ENCODE results near the gene C11orf42. TPM values are rescaled to one million over a fixed set of nuclear protein-coding genes. Genes with fewer than 3 reads are reported as not detected.

C11orf42 gene
- total RNA-seq, 1 experiment from 2014 or later = not detected

DNA sequence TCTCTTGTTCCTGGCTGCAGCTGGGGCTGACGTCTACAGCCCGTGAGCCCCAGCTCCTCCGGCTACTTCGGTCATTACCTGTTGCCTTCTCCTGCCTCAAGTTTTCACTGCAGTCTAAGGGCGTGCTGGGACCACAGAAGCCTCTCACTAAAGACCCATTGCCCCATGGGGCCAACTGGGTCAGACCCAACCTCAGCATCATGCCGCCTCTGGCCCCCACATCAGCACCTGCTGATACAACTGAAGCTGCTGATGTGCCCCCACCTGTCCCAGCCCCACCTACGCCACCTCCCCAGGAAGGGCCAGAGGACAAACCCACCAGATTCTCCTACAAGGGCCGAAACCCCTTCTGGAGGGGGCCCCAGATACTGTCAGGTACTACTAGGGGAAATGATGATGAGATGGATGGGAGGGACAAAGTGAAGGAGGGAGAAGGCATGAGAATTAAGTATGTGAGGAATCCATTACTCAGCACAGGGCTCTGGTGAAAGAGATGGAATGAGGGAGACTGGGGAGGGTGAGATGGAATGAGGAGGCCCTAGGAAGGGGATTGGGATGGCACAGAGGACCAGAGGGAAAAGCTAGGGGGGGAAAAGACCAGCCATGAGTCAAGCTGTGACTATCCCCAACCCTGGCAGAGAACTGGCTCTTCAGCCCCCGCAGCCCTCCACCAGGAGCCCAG, 5.1 kb downstream of the C11orf42 start:
- H3K36me3 ChIP-seq (ENCODE audit: insufficient read depth, low read length) = peaks cover 15% of the 10 kb centered on the region

DNA sequence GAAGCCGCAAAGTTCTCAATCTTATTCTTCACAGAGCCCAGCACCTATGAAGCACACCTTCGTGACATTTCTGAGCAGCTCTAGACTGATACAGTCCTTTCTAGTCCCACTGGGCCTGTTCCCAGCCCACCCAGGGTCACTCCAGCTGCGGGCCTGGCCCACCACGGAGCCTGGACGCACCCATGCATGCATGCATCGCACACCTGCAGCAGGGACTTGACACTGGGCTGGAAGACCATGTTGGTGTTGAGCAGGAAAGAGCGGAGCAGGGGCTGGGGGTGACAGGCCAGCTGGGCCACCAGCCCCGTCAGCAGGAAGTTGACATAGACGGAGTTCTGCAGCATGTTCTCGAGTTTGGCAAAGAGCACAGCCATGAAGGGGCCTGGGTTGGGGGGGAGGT, 9.2 kb downstream of the C11orf42 start:
- H3K27me3 ChIP-seq (ENCODE audit: low read length) = no peaks in the 10 kb centered on the region
- no peak overlapping the region for H3K4me3 ChIP-seq (ENCODE audit: low read length)
- H3K9me3 ChIP-seq (ENCODE audit: low read length) = no peaks in the 10 kb centered on the region
- H3K9ac ChIP-seq (ENCODE audit: low read length) = no peak overlapping the region
- no peaks in the 10 kb centered on the region for H3K4me1 ChIP-seq (ENCODE audit: low read length)
- no peaks in the 10 kb centered on the region for H3K9me2 ChIP-seq (replicated peaks; ENCODE audit: insufficient read depth, low read length)
- H3K4me2 ChIP-seq (ENCODE audit: low read depth, low read length, poor library complexity, severe bottlenecking) = no peak overlapping the region
- H3K79me2 ChIP-seq (ENCODE audit: low read length) = no peaks in the 10 kb centered on the region
- DNase-seq = no peak
- H3K36me3 ChIP-seq (ENCODE audit: insufficient read depth, low read length) = peaks cover 12% of the 10 kb centered on the region
- peaks cover 5% of the 10 kb centered on the region; the same call in 1 of the 2 replicates for H4K20me1 ChIP-seq (ENCODE audit: insufficient read depth, low read depth, low read length)
- H2AFZ ChIP-seq (ENCODE audit: low read length) = no peak overlapping the region
- H3K27ac ChIP-seq (ENCODE audit: low read length) = no peak overlapping the region

More for the DNA sequence above, 5.1 kb downstream of the C11orf42 start:
- Histone ChIP-seq H3K9me2 (replicated peaks; ENCODE audit: insufficient read depth, low read length) (no peaks in the 10 kb centered on the region), H3K4me1 (ENCODE audit: low read length) (no peaks in the 10 kb centered on the region), H3K79me2 (ENCODE audit: low read length) (no peaks in the 10 kb centered on the region), H3K9ac (ENCODE audit: low read length) (no peak overlapping the region), H3K27ac (ENCODE audit: low read length) (no peak overlapping the region), H3K9me3 (ENCODE audit: low read length) (no peaks in the 10 kb centered on the region), H3K4me2 (ENCODE audit: low read depth, low read length, poor library complexity, severe bottlenecking) (no peak overlapping the region), H3K27me3 (ENCODE audit: low read length) (no peaks in the 10 kb centered on the region), H3K4me3 (ENCODE audit: low read length) (no peak overlapping the region), H4K20me1 (ENCODE audit: insufficient read depth, low read depth, low read length) (0 out of 2 replicates have a peak, but pooled peaks cover 3% of the 10 kb centered on the region), H2AFZ (ENCODE audit: low read length) (no peak overlapping the region)
- DNase-seq = no peak

DNA sequence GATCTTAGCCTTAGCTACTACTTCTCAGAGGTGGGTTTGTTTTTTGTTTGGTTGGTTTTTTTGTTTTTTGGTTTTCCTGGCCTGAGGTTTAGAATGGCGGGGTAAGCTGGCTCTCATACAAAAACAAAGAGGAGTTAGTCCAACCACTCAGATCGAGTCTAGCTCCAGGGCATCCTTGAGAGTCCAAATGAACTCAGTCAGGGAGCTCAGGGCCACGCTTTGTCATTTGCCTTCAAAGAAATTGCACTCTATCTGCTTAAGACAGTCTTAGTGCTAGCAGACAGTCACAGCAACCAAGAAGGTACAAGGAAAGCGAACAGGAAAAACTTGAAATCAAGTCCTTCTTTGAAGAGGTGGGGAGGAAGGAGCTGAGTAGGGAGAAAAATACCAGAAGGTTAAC, 11.1 kb downstream of the C11orf42 start:
- Histone ChIP-seq H3K27me3 (ENCODE audit: low read length) (no peaks in the 10 kb centered on the region), H4K20me1 (ENCODE audit: insufficient read depth, low read depth, low read length) (peaks cover 7% of the 10 kb centered on the region; the same call in 1 of the 2 replicates), H3K79me2 (ENCODE audit: low read length) (peaks cover 5% of the 10 kb centered on the region; the same call in 1 of the 2 replicates), H3K4me2 (ENCODE audit: low read depth, low read length, poor library complexity, severe bottlenecking) (no peak overlapping the region), H3K9me2 (replicated peaks; ENCODE audit: insufficient read depth, low read length) (no peaks in the 10 kb centered on the region), H3K9me3 (ENCODE audit: low read length) (no peaks in the 10 kb centered on the region), H3K36me3 (ENCODE audit: insufficient read depth, low read length) (peaks cover 17% of the 10 kb centered on the region), H3K4me3 (ENCODE audit: low read length) (no peak overlapping the region), H3K4me1 (ENCODE audit: low read length) (no peaks in the 10 kb centered on the region), H3K27ac (ENCODE audit: low read length) (no peak overlapping the region), H3K9ac (ENCODE audit: low read length) (no peak overlapping the region), H2AFZ (ENCODE audit: low read length) (no peak overlapping the region)
- DNase-seq = no peak

DNA sequence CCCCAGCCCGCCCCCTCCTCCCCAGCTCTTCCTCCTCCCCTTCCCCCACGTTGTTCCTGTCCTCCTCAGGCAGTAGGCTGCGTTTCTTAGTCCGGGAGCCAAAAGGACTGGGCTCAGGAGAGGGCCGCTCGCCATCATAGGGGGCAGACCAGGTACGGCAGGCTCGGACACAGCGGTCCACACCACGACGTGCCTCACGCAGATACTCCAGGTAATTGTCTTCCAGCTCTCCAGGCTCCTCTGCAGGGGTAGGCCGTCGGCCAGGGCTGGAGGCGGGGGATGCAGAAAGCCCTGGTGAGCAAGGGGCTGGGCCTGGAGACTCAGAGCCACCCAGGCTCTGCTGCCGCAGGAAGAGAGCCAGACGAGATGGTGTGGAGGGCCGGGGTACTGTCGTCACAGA, 12.4 kb downstream of the C11orf42 start:
- H3K27me3 ChIP-seq (ENCODE audit: low read length) = no peaks in the 10 kb centered on the region
- no peak overlapping the region for H3K4me3 ChIP-seq (ENCODE audit: low read length)
- H3K4me2 ChIP-seq (ENCODE audit: low read depth, low read length, poor library complexity, severe bottlenecking) = no peak overlapping the region
- H3K9ac ChIP-seq (ENCODE audit: low read length) = no peak overlapping the region
- no peaks in the 10 kb centered on the region for H3K9me2 ChIP-seq (replicated peaks; ENCODE audit: insufficient read depth, low read length)
- peaks cover 11% of the 10 kb centered on the region; the same call in 1 of the 2 replicates for H3K36me3 ChIP-seq (ENCODE audit: insufficient read depth, low read length)
- H2AFZ ChIP-seq (ENCODE audit: low read length) = no peak overlapping the region
- no peaks in the 10 kb centered on the region for H3K4me1 ChIP-seq (ENCODE audit: low read length)
- peaks cover 5% of the 10 kb centered on the region; the same call in 1 of the 2 replicates for H3K79me2 ChIP-seq (ENCODE audit: low read length)
- DNase-seq = no peak
- H3K27ac ChIP-seq (ENCODE audit: low read length) = no peak overlapping the region
- peaks cover 7% of the 10 kb centered on the region; the same call in 1 of the 2 replicates for H4K20me1 ChIP-seq (ENCODE audit: insufficient read depth, low read depth, low read length)
- H3K9me3 ChIP-seq (ENCODE audit: low read length) = no peaks in the 10 kb centered on the region

DNA sequence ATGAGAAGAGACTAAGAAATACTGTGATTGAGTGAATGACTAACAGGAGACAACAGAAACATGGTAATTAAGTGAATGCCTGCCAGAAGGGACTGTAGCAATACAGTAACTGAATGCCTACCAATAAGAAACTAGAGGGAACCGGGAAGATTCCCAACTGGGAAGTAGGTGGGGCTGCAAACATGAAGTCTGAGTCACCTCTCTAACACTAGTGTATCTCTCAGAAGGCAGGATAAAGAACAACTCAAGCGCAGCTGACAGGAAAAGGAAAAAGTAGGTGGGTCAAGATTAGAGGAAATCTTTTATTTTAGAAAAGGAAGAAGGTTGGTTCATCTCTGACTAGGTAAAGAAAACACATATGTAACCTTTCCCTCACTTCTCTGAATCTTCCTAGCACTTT, 14.0 kb downstream of the C11orf42 start:
- no peaks in the 10 kb centered on the region for H3K27me3 ChIP-seq (ENCODE audit: low read length)
- no peak overlapping the region for H2AFZ ChIP-seq (ENCODE audit: low read length)
- H3K9me2 ChIP-seq (replicated peaks; ENCODE audit: insufficient read depth, low read length) = no peaks in the 10 kb centered on the region
- no peak overlapping the region for H3K4me3 ChIP-seq (ENCODE audit: low read length)
- peaks cover 9% of the 10 kb centered on the region; the same call in 1 of the 2 replicates for H3K36me3 ChIP-seq (ENCODE audit: insufficient read depth, low read length)
- H4K20me1 ChIP-seq (ENCODE audit: insufficient read depth, low read depth, low read length) = peaks cover 7% of the 10 kb centered on the region; the same call in 1 of the 2 replicates
- no peaks in the 10 kb centered on the region for H3K4me1 ChIP-seq (ENCODE audit: low read length)
- H3K9me3 ChIP-seq (ENCODE audit: low read length) = no peaks in the 10 kb centered on the region
- DNase-seq = no peak
- no peak overlapping the region for H3K4me2 ChIP-seq (ENCODE audit: low read depth, low read length, poor library complexity, severe bottlenecking)
- H3K79me2 ChIP-seq (ENCODE audit: low read length) = peaks cover 7% of the 10 kb centered on the region
- no peak overlapping the region for H3K27ac ChIP-seq (ENCODE audit: low read length)
- no peak overlapping the region for H3K9ac ChIP-seq (ENCODE audit: low read length)

DNA sequence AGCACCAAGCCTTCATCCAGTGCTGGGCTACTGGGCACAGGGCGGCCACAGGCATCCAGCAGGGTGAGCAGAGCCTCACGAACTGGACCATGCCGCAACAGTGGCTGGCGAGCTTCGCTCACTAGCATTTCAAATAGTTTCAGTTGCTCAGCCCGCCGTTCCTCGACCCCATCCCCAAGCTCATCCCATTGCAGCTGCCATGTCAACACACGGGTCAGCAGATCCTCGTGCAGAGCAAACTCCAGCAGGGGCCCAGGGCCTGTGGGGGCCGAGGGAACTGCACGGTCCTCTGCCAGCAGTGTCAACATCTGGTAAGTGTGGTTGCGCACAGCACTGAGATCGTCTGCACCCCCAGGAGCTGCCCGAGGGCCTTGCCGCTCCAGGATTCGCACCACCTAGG, 18.5 kb downstream of the C11orf42 start:
- no peak overlapping the region for H3K27ac ChIP-seq (ENCODE audit: low read length)
- no peaks in the 10 kb centered on the region for H3K27me3 ChIP-seq (ENCODE audit: low read length)
- peaks cover 7% of the 10 kb centered on the region for H3K4me1 ChIP-seq (ENCODE audit: low read length)
- DNase-seq = no peak
- H4K20me1 ChIP-seq (ENCODE audit: insufficient read depth, low read depth, low read length) = peaks cover 7% of the 10 kb centered on the region; the same call in 1 of the 2 replicates
- H3K9me2 ChIP-seq (replicated peaks; ENCODE audit: insufficient read depth, low read length) = no peaks in the 10 kb centered on the region
- peaks cover 9% of the 10 kb centered on the region; the same call in 1 of the 2 replicates for H3K36me3 ChIP-seq (ENCODE audit: insufficient read depth, low read length)
- H3K79me2 ChIP-seq (ENCODE audit: low read length) = peaks cover 51% of the 10 kb centered on the region
- H3K4me3 ChIP-seq (ENCODE audit: low read length) = no peak overlapping the region
- H3K9me3 ChIP-seq (ENCODE audit: low read length) = no peaks in the 10 kb centered on the region
- H3K4me2 ChIP-seq (ENCODE audit: low read depth, low read length, poor library complexity, severe bottlenecking) = no peak overlapping the region
- no peak overlapping the region for H3K9ac ChIP-seq (ENCODE audit: low read length)
- no peak overlapping the region for H2AFZ ChIP-seq (ENCODE audit: low read length)

DNA sequence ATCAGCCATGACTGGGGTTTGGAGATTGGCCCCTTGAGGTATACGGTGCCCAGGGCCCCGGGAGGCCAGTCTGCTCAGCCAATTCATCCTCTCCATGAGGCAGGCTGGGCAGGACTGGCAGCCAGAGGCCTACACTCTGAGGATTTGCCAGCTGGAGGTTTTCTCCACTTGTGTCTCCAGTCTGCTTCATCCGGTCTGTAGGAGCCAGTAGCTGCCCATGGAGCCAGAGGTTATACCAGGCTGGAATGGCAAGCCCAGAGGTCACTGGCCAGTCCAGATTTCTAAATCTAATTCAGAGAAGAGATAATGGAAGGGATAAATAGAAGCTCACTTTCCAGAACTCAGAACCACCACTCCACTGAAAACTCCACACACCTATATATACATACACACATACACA, 19.1 kb downstream of the C11orf42 start:
- Histone ChIP-seq H3K9ac (ENCODE audit: low read length) (no peak overlapping the region), H3K4me2 (ENCODE audit: low read depth, low read length, poor library complexity, severe bottlenecking) (no peak overlapping the region), H3K79me2 (ENCODE audit: low read length) (peaks cover 57% of the 10 kb centered on the region), H3K36me3 (ENCODE audit: insufficient read depth, low read length) (peaks cover 9% of the 10 kb centered on the region; the same call in 1 of the 2 replicates), H2AFZ (ENCODE audit: low read length) (no peak overlapping the region), H3K4me1 (ENCODE audit: low read length) (peaks cover 8% of the 10 kb centered on the region), H3K27me3 (ENCODE audit: low read length) (no peaks in the 10 kb centered on the region), H3K4me3 (ENCODE audit: low read length) (no peak overlapping the region), H3K27ac (ENCODE audit: low read length) (no peak overlapping the region), H3K9me3 (ENCODE audit: low read length) (no peaks in the 10 kb centered on the region), H4K20me1 (ENCODE audit: insufficient read depth, low read depth, low read length) (peaks cover 3% of the 10 kb centered on the region; the same call in 1 of the 2 replicates), H3K9me2 (replicated peaks; ENCODE audit: insufficient read depth, low read length) (no peaks in the 10 kb centered on the region)
- DNase-seq = no peak

DNA sequence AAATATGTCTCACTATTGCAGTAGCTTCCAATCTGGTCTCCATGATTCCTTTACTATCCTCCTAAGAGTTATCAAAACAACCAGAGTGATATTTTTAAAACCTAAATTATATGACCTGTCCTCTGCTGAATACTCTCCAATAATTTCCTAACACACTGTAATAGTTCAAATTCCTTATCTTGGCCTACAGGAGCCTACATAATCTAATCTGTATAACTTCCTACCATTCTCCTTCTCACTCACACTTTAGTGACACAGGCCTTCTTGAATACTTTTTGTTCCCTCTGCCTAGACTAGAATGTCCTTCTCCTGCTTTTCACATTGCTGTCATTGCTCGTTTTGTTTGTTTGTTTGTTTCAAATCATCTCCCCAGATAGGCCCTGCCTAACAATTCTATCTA, 19.7 kb downstream of the C11orf42 start:
- no peak overlapping the region for H3K9ac ChIP-seq (ENCODE audit: low read length)
- peaks cover 63% of the 10 kb centered on the region for H3K79me2 ChIP-seq (ENCODE audit: low read length)
- no peaks in the 10 kb centered on the region for H3K27me3 ChIP-seq (ENCODE audit: low read length)
- H4K20me1 ChIP-seq (ENCODE audit: insufficient read depth, low read depth, low read length) = no peaks in the 10 kb centered on the region
- no peak overlapping the region for H3K27ac ChIP-seq (ENCODE audit: low read length)
- H2AFZ ChIP-seq (ENCODE audit: low read length) = no peak overlapping the region
- no peaks in the 10 kb centered on the region for H3K9me2 ChIP-seq (replicated peaks; ENCODE audit: insufficient read depth, low read length)
- H3K9me3 ChIP-seq (ENCODE audit: low read length) = no peaks in the 10 kb centered on the region
- peaks cover 14% of the 10 kb centered on the region for H3K4me1 ChIP-seq (ENCODE audit: low read length)
- no peak overlapping the region for H3K4me3 ChIP-seq (ENCODE audit: low read length)
- DNase-seq = no peak
- H3K4me2 ChIP-seq (ENCODE audit: low read depth, low read length, poor library complexity, severe bottlenecking) = no peak overlapping the region
- peaks cover 9% of the 10 kb centered on the region; the same call in 1 of the 2 replicates for H3K36me3 ChIP-seq (ENCODE audit: insufficient read depth, low read length)

Data from Karpas-422 (cell line).